ENCODE data around the gene SUFU. TPM values are rescaled to one million over a fixed set of nuclear protein-coding genes. Genes with fewer than 3 reads are reported as not detected.

The SUFU gene
- total and polyA plus RNA-seq, 5 experiments from 2014 or later: 2.3 to 14.3 (median 7.4) TPM

- Mint-ChIP-seq H3K4me1 (peaks cover 15 to 20% (median 17%) of the 10 kb centered on the region in 4 donors), H3K27me3 (no peaks in the 10 kb centered on the region), H3K36me3 (no peaks in the 10 kb centered on the region), H3K4me3 (peak overlapping the region; percentile 84 to 98 (median 92)), H3K9me3 (no peaks in the 10 kb centered on the region), H3K27ac (peak overlapping the region; percentile 87 to 98 (median 96))
- ATAC-seq (peak; percentile 57 to 75), DNase-seq (peak; percentile 89 to 99 (median 96))
- POLR2A ChIA-PET: interaction anchor here (0.5 to 1.8 kb wide), 20 partner anchors 14 to 824 kb away, joined by 3 to 26 read pairs (median 4); partner anchors contain the start of genes ACTR1A, ARL3, NFKB2 and OGA
Measured at GRCh38 chr10:102641880-102642735, 138.3 kb downstream of the SUFU start.

GRCh38 chr10:102642736-102643335 is 139.1 kb downstream of the SUFU start:
- Mint-ChIP-seq H3K9me3 (no peaks in the 10 kb centered on the region), H3K4me1 (peaks cover 22 to 26% (median 24%) of the 10 kb centered on the region in 4 donors), H3K27me3 (no peaks in the 10 kb centered on the region), H3K4me3 (peak overlapping the region; percentile 84 to 98 (median 93)), H3K36me3 (no peaks in the 10 kb centered on the region), H3K27ac (peak overlapping the region; percentile 78 to 96 (median 94))
- DNase-seq (peak in 6 of 10 donors; percentile 38 to 74 (median 52)), ATAC-seq (no peak)
- POLR2A ChIA-PET: interaction anchor here (0.5 to 1.8 kb wide), 17 partner anchors 14 to 550 kb away, joined by 3 to 26 read pairs (median 5); partner anchors contain the start of genes ACTR1A, ARL3, NFKB2 and SFXN2

DNA sequence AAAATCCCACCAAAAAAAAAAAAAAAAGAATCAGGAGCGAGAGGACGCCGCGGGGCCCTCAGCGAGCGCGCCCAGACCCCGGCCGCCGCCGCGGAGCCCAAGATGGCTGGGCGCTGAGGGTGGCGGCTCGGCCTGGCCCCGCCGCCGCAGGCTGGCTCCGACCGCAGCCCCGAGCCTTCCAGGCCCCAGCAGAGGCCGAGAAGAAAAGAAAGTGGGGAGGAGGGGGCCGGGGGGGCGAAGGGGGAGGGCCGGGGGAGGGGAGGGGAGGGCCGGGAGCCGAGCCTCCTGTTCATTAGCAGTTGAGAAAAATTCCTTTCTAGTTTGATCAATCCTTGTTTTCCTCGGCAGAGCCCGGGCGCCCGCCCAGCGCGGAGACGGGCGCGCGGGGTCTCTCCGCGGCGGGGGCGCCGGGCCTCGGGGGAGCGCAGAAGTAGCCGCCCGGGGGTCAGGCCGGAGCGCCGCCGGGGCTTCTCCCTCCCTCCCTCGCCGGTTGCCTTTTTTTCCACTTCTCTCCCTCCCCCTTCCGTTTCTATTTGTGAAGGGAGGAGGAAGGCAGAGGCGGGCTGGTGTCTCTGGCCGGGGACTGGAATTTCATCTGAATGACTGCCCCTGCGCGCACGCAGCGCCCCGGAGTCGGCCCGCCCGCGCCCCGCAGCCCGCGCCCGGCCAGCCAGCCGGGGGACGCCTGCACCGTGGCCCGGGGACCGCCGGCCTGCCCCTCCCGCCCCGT is 139.7 kb downstream of the SUFU start:
- DNase-seq (peak in 8 of 10 donors; percentile 21 to 63 (median 31)), ATAC-seq (peak in 1 of 2 donors; percentile 2)
- no peaks in the 10 kb centered on the region for H3K36me3 Mint-ChIP-seq
- H3K27ac Mint-ChIP-seq: peak overlapping the region; percentile 37 to 96 (median 94)
- POLR2A ChIA-PET: interaction anchor here (0.6 to 15.9 kb wide), 21 partner anchors 16 to 275 kb away, joined by 3 to 624 read pairs (median 9); partner anchors contain the start of genes ACTR1A, ARL3, C10orf95 and CNNM2
- H3K27me3 Mint-ChIP-seq: no peaks in the 10 kb centered on the region
- H3K4me1 Mint-ChIP-seq: peaks cover 29 to 33% (median 31%) of the 10 kb centered on the region in 4 donors
- H3K4me3 Mint-ChIP-seq: peak overlapping the region; percentile 84 to 98 (median 93)
- H3K9me3 Mint-ChIP-seq: no peaks in the 10 kb centered on the region

GRCh38 chr10:102644066-102644645 is 140.4 kb downstream of the SUFU start, which contains the start of gene TRIM8:
TSS of gene TRIM8 (plus strand) at chr10:102644479. CDS start at chr10:102644618, 139 bp downstream.
- DNase-seq (peak in 9 of 10 donors; percentile 26 to 73 (median 55)), ATAC-seq (peak in 1 of 2 donors; percentile 7)
- Mint-ChIP-seq H3K4me3 (peak within 1 kb of the TSS; percentile 92 to 99 (median 98)), H3K9me3 (no peaks in the 10 kb centered on the region), H3K36me3 (peaks cover 0 to 3% (median 0%) of the 10 kb centered on the region in 3 donors), H3K27me3 (no peaks in the 10 kb centered on the region), H3K4me1 (peaks cover 35 to 39% (median 36%) of the 10 kb centered on the region in 4 donors), H3K27ac (peak within 1 kb of the TSS; percentile 92 to 99 (median 97))
- POLR2A ChIA-PET: interaction anchor here (0.6 to 15.9 kb wide), 27 partner anchors 9 to 549 kb away, joined by 3 to 624 read pairs (median 6); partner anchors contain the start of genes ACTR1A, ARL3, C10orf95 and CNNM2

GRCh38 chr10:102644646-102645387 is 141.0 kb downstream of the SUFU start:
- Mint-ChIP-seq H3K4me1 (peaks cover 37 to 46% (median 41%) of the 10 kb centered on the region in 4 donors), H3K9me3 (no peaks in the 10 kb centered on the region), H3K36me3 (peaks cover 0 to 3% (median 0%) of the 10 kb centered on the region in 3 donors), H3K4me3 (peak overlapping the region; percentile 92 to 99 (median 98)), H3K27ac (peak overlapping the region; percentile 92 to 99 (median 97)), H3K27me3 (no peaks in the 10 kb centered on the region)
- ATAC-seq (peak; percentile 46 to 50), DNase-seq (peak; percentile 74 to 91 (median 81))
- POLR2A ChIA-PET: interaction anchor here (0.6 to 15.9 kb wide), 30 partner anchors 9 to 636 kb away, joined by 3 to 624 read pairs (median 6); partner anchors contain the start of genes ACTR1A, ARL3, C10orf95 and CNNM2

GRCh38 chr10:102645388-102645740 is 141.6 kb downstream of the SUFU start:
- ATAC-seq (peak in 1 of 2 donors; percentile 3), DNase-seq (peak in 6 of 10 donors; percentile 29 to 73 (median 36))
- H3K9me3 Mint-ChIP-seq: no peaks in the 10 kb centered on the region
- peak overlapping the region; percentile 92 to 99 (median 98) for H3K4me3 Mint-ChIP-seq
- peaks cover 0 to 3% (median 0%) of the 10 kb centered on the region in 3 donors for H3K36me3 Mint-ChIP-seq
- no peaks in the 10 kb centered on the region for H3K27me3 Mint-ChIP-seq
- POLR2A ChIA-PET: interaction anchor here (0.6 to 15.9 kb wide), 25 partner anchors 10 to 635 kb away, joined by 3 to 624 read pairs (median 6); partner anchors contain the start of genes ACTR1A, ARL3, C10orf95 and GBF1
- H3K27ac Mint-ChIP-seq: peak overlapping the region; percentile 92 to 99 (median 97)
- peaks cover 38 to 51% (median 46%) of the 10 kb centered on the region in 4 donors for H3K4me1 Mint-ChIP-seq

GRCh38 chr10:102645741-102646609 is 142.2 kb downstream of the SUFU start:
- Mint-ChIP-seq H3K36me3 (peaks cover 0 to 3% (median 0%) of the 10 kb centered on the region in 3 donors), H3K27me3 (no peaks in the 10 kb centered on the region), H3K9me3 (no peaks in the 10 kb centered on the region), H3K27ac (peak overlapping the region; percentile 92 to 99 (median 97)), H3K4me3 (peak overlapping the region; percentile 92 to 99 (median 98)), H3K4me1 (peaks cover 43 to 57% (median 52%) of the 10 kb centered on the region in 4 donors)
- ATAC-seq: peak; percentile 24 to 29
- DNase-seq: peak; percentile 33 to 88 (median 66)
- POLR2A ChIA-PET: interaction anchor here (0.6 to 15.9 kb wide), 24 partner anchors 11 to 635 kb away, joined by 3 to 624 read pairs (median 6); partner anchors contain the start of genes ACTR1A, ARL3, C10orf95 and GBF1

DNA sequence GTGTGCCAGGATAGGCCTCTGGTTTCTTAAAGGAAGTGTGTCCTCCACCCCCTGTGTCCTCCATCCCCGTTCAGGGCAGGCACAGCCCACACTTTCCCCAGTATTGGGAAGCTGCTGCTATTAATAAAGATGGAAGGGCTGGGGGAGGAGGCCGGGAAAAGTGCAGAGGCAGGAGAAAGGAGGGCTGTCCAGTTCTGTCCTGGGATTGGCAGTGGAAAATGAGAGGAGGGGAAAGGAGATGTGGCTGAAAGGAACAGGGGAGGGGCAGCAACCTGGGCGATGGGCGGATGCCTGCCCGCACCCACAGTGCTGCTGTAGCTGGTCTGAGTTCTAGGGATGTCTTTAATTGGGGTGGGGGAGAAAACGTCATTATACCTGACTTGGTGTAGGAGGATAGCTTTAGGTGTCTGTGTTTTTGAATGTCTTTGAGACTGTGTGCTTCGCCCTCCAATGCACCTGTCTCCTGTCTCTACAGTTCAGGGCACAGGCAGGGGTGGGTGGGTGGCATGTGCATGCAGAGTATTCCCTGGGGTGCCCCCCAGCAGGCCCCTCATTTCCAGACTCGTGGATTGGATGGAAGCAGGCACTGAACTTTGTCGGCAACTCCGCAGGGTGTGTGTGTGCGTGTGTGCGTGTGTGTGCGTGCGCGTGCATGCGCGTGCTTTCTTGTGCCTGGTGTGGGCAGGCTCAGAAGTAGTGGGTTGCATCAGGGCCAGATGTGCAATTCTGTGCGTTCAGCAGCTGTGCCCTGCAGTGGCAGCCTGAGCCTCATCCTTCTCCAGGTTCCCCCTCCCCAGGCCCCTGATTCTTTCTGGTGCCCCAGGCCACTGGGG is 143.1 kb downstream of the SUFU start:
- no peak for ATAC-seq
- Mint-ChIP-seq H3K9me3 (no peaks in the 10 kb centered on the region), H3K4me3 (peak overlapping the region; percentile 92 to 99 (median 98)), H3K27ac (peak overlapping the region; percentile 92 to 99 (median 97)), H3K27me3 (no peaks in the 10 kb centered on the region), H3K36me3 (peaks cover 0 to 3% (median 0%) of the 10 kb centered on the region in 3 donors), H3K4me1 (peaks cover 42 to 62% (median 57%) of the 10 kb centered on the region in 4 donors)
- POLR2A ChIA-PET: interaction anchor here (0.6 to 15.9 kb wide), 13 partner anchors 11 to 402 kb away, joined by 3 to 624 read pairs (median 18); partner anchors contain the start of genes ACTR1A, ARL3, GBF1 and NFKB2
- peak in 7 of 10 donors; percentile 33 to 74 (median 53) for DNase-seq
